GM12878 (cell line): Measurements from ENCODE around the gene HCFC2. TPM values are rescaled to one million over a fixed set of nuclear protein-coding genes. Genes with fewer than 3 reads are reported as not detected.

ENCODE experiments used
- ATAC-seq: fragments of 200-7000 bp; cut with Tn5 transposase; 3 replicates; pipeline ENCODE4 v1.9.1; 2020; ENCODE audit warnings: mild to moderate bottlenecking, moderate library complexity
- BruUV-seq: library from RNA; stranded (reverse); fragments of 400-500 nt; replicated peaks from 2 replicates; lab custom pipeline; 2021; lab: Mats Ljungman, UMichigan
- CTCF ChIA-PET: fragments of 300-600 bp; sonication (Branson Sonifier 250); formaldehyde crosslinking; extraction: SDS; loops from one replicate; lab custom pipeline; 2021; ENCODE audit warnings: inconsistent platforms; lab: Yijun Ruan, JAX
- POLR2A ChIA-PET: fragments of 350-600 bp; formaldehyde crosslinking; extraction: SDS; loops from one replicate; lab custom pipeline; 2021; ENCODE audit warnings: inconsistent platforms; lab: Charles Lee
- RAD21 ChIA-PET: fragments of 300-600 bp; sonication (Branson Sonifier 250); formaldehyde crosslinking; loops from one replicate; lab custom pipeline; 2023; ENCODE audit warnings: antibody characterized with exemption; ENCODE audit not compliant: unreplicated experiment; lab: Charles Lee
- SMC1A ChIA-PET: fragments of 300-600 bp; sonication (Branson Sonifier 250); formaldehyde crosslinking; loops from one replicate; lab custom pipeline; 2023; ENCODE audit not compliant: unreplicated experiment, uncharacterized antibody; lab: Charles Lee
- DNase-seq: peaks from one replicate; pipeline ENCODE4 v3.0.0-alpha.2; 2011; ENCODE audit warnings: low read depth, low spot score
- FAIRE-seq: peaks from 3 replicates; lab custom pipeline; 2011; peaks lifted over from hg19 to GRCh38; lab: Jason Lieb, UNC
- H2AFZ ChIP-seq: 2 replicates; pipeline ENCODE4 v1.6.0; 2011; ENCODE audit warnings: low read depth, low read length, control low read depth; ENCODE audit not compliant: control insufficient read depth
- H3K27ac ChIP-seq: 2 replicates; pipeline ENCODE4 v1.5.1; 2011; ENCODE audit warnings: control low read depth; ENCODE audit not compliant: control insufficient read depth, insufficient read depth
- H3K27me3 ChIP-seq, 2 experiments: replicated peaks in 1 of 2; 2 replicates each; pipeline versions ENCODE4 v1.6.0 to v1.6.1; 2011; ENCODE audit warnings: low read length in 1 of 2; ENCODE audit not compliant: control insufficient read depth in 2 of 2, insufficient read depth in 2 of 2
- H3K36me3 ChIP-seq, 2 experiments: 2 replicates each; pipeline ENCODE4 v1.5.1; 2011; ENCODE audit warnings: low read length in 1 of 2; ENCODE audit not compliant: control insufficient read depth in 2 of 2, insufficient read depth in 2 of 2
- H3K4me1 ChIP-seq: 2 replicates; pipeline ENCODE4 v1.6.1; 2011; ENCODE audit warnings: mild to moderate bottlenecking, low read length, moderate library complexity, mixed read lengths; ENCODE audit not compliant: control insufficient read depth, insufficient read depth
- H3K4me2 ChIP-seq: 2 replicates; pipeline ENCODE4 v1.6.0; 2011; ENCODE audit warnings: control low read depth; ENCODE audit not compliant: control insufficient read depth, insufficient read depth
- H3K4me3 ChIP-seq: fragments of 200-600 bp; sonication (generic); 2 replicates; pipeline ENCODE4 v1.5.1; 2016
- H3K79me2 ChIP-seq: 2 replicates; pipeline ENCODE4 v1.6.0; 2011; ENCODE audit warnings: low read length; ENCODE audit not compliant: control insufficient read depth, insufficient read depth
- H3K9ac ChIP-seq: 2 replicates; pipeline ENCODE4 v1.8.0; 2011; ENCODE audit warnings: low read length, control low read depth, mixed read lengths; ENCODE audit not compliant: control insufficient read depth, insufficient read depth
- H3K9me3 ChIP-seq: replicated peaks from 3 replicates; pipeline ENCODE4 v1.5.1; 2011; ENCODE audit warnings: mild to moderate bottlenecking, low read length; ENCODE audit not compliant: control insufficient read depth, insufficient read depth
- H4K20me1 ChIP-seq: 2 replicates; pipeline ENCODE4 v1.6.0; 2011; ENCODE audit not compliant: control insufficient read depth, insufficient read depth
- ASH2L ChIP-seq: fragments of 300-600, 200-600 bp; sonication (generic); IDR thresholded peaks from 2 replicates; pipeline ENCODE4 v1.6.1; 2017; ENCODE audit warnings: low read depth, mild to moderate bottlenecking, borderline replicate concordance
- BCL11A ChIP-seq: IDR thresholded peaks from 2 replicates; pipeline ENCODE4 v1.6.1; 2011; ENCODE audit warnings: low read depth, low read length
- CEBPB ChIP-seq, 2 experiments: fragments of 150-350 bp in 1 of 2; IDR thresholded peaks; 2 replicates each; pipeline ENCODE4 v1.6.1; 2012 to 2014; ENCODE audit warnings: low read depth in 2 of 2, low read length in 2 of 2, borderline replicate concordance in 1 of 2, inconsistent platforms in 1 of 2
- CHD4 ChIP-seq: fragments of 200-600 bp; sonication (generic); IDR thresholded peaks from 2 replicates; pipeline ENCODE4 v1.6.1; 2016; ENCODE audit warnings: mild to moderate bottlenecking
- EGR1 ChIP-seq, 2 experiments: IDR thresholded peaks; 1 replicate in 1 of 2; 2 replicates in 1 of 2; pipeline ENCODE4 v1.6.1; 2011 to 2012; ENCODE audit warnings: low read depth in 2 of 2, low read length in 2 of 2, borderline replicate concordance in 1 of 2, mild to moderate bottlenecking in 1 of 2, moderate library complexity in 1 of 2
- ELK1 ChIP-seq: IDR thresholded peaks from 2 replicates; pipeline ENCODE4 v1.6.1; 2012; ENCODE audit warnings: low read depth, low read length, improper control_type of control experiment
- EP300 ChIP-seq, 2 experiments: fragments of 150-350 bp in 1 of 2; IDR thresholded peaks; 2 replicates each; pipeline ENCODE4 v1.6.1; 2011 to 2012; ENCODE audit warnings: low read depth in 2 of 2, low read length in 2 of 2, borderline replicate concordance in 1 of 2, improper control_type of control experiment in 1 of 2, inconsistent platforms in 1 of 2; ENCODE audit not compliant: control insufficient read depth in 1 of 2
- FOS ChIP-seq: IDR thresholded peaks from 3 replicates; pipeline ENCODE4 v1.6.1; 2011; ENCODE audit warnings: borderline replicate concordance; ENCODE audit not compliant: insufficient read length; ENCODE audit errors: extremely low read depth
- GATAD2B ChIP-seq: fragments of 450-650 bp; conservative IDR thresholded peaks from 2 replicates; pipeline ENCODE4 v1.6.1; 2017; ENCODE audit warnings: low read depth, mild to moderate bottlenecking, moderate library complexity
- HDGF ChIP-seq: fragments of 450-650 bp; IDR thresholded peaks from 2 replicates; pipeline ENCODE4 v1.6.1; 2016; ENCODE audit warnings: antibody characterized with exemption
- MEF2B ChIP-seq: fragments of 450-650 bp; IDR thresholded peaks from 2 replicates; pipeline ENCODE4 v1.6.1; 2018; ENCODE audit warnings: mild to moderate bottlenecking, moderate library complexity; ENCODE audit not compliant: partially characterized antibody, poor library complexity, severe bottlenecking
- MXI1 ChIP-seq: fragments of 150-350 bp; IDR thresholded peaks from 2 replicates; pipeline ENCODE4 v1.6.1; 2011; ENCODE audit warnings: low read depth, mild to moderate bottlenecking, inconsistent platforms, low read length, improper control_type of control experiment
- POLR2AphosphoS5 ChIP-seq: IDR thresholded peaks from 2 replicates; pipeline ENCODE4 v1.6.1; 2011; ENCODE audit warnings: mild to moderate bottlenecking, low read length, inconsistent platforms
- RBBP5 ChIP-seq: fragments of 200-600 bp; sonication (generic); conservative IDR thresholded peaks from 2 replicates; pipeline ENCODE4 v1.6.1; 2016
- SIX5 ChIP-seq: IDR thresholded peaks from 2 replicates; pipeline ENCODE4 v1.6.1; 2011; ENCODE audit warnings: mild to moderate bottlenecking, low read depth, low read length, moderate library complexity; ENCODE audit not compliant: severe bottlenecking
- SMAD5 ChIP-seq: IDR thresholded peaks from 2 replicates; pipeline ENCODE4 v1.6.1; 2016; ENCODE audit warnings: antibody characterized with exemption, low read depth
- ZBTB11 ChIP-seq: fragments of 450-650 bp; formaldehyde crosslinking; IDR thresholded peaks from 2 replicates; pipeline ENCODE4 v1.5.0; 2022; ENCODE audit warnings: mild to moderate bottlenecking, missing genetic modification characterization
- ZNF274 ChIP-seq: IDR thresholded peaks from one replicate; pipeline ENCODE4 v1.8.0; 2011; ENCODE audit not compliant: insufficient read length, insufficient read depth
- ZSCAN29 ChIP-seq: fragments of 450-650 bp; IDR thresholded peaks from 2 replicates; pipeline ENCODE4 v1.6.1; 2017; ENCODE audit warnings: mild to moderate bottlenecking, moderate library complexity
- WGBS: methylation state at CpG from one replicate; pipeline ENCODE4 v1.1.6; 2016; ENCODE audit warnings: low lambda C conversion rate; ENCODE audit not compliant: insufficient replicate concordance, insufficient coverage; ENCODE audit errors: missing lambda C conversion rate; 5-methylcytosine and 5-hydroxymethylcytosine counted together
- in situ Hi-C: fragments of 300-500 bp; cut with MboI; formaldehyde crosslinking; loops from 9 replicates; pipeline ENCODE4 v1.14.3; 2018; ENCODE audit warnings: mixed read lengths
- intact Hi-C: fragments of 100-400 bp; cut with micrococcal nuclease; formaldehyde crosslinking; loops from one replicate; pipeline ENCODE4 v1.14.2; 2022; ENCODE audit not compliant: unreplicated experiment
- polyA plus RNA-seq, 11 experiments: library from polyadenylated mRNA; depleted of rRNA in 4 of 11; unstranded in 6 of 11; stranded (reverse) in 5 of 11; fragments of >200 nt; fragmentation: Nextera tagmentation in 4 of 11; fragmentation: Illumina TruSeq in 1 of 11; extraction: Ambion mirVana in 4 of 11; extraction: Trizol in 1 of 11; gene quantifications; 1 replicate in 1 of 11; 2 replicates in 10 of 11; pipeline versions ENCODE4 v1.2.1 to v1.2.3, GENCODE V29; 2011 to 2016; ENCODE audit warnings: inconsistent platforms in 2 of 11, missing spikeins in 2 of 11, low read depth in 1 of 11
- total RNA-seq, 4 experiments: library from RNA; depleted of rRNA in 3 of 4; stranded (reverse); fragments of >200 nt in 3 of 4; fragmentation: Illumina TruSeq in 1 of 4; extraction: Trizol in 1 of 4; gene quantifications; 2 replicates each; pipeline versions ENCODE4 v1.2.1 to v1.2.3, GENCODE V29; 2013 to 2021

The HCFC2 gene
- total and polyA plus RNA-seq, 10 of the 15 experiments (the other 5 are each of a cell fraction or from before 2014, with no cell fraction given): 1.8 to 14.2 (median 9.3) TPM

GRCh38 chr12:104046306-104046705 is 18.0 kb upstream of the HCFC2 start:
- no peak for TF ChIP-seq MEF2B
- no peak for TF ChIP-seq ZSCAN29
- TF ChIP-seq FOS: no peak
- no peak for TF ChIP-seq ZBTB11
- no peak for TF ChIP-seq POLR2AphosphoS5
- TF ChIP-seq BCL11A: no peak
- TF ChIP-seq MXI1: no peak
- no peak for TF ChIP-seq SMAD5
- TF ChIP-seq CHD4: no peak
- no peak for TF ChIP-seq GATAD2B
- no peak for TF ChIP-seq ASH2L
- no peak for TF ChIP-seq CEBPB (IDR thresholded peaks at IDR 0.05; ENCODE audit: borderline replicate concordance in 1 of 2, low read depth in 2 of 2, low read length in 2 of 2)
- TF ChIP-seq RBBP5: no peak
- TF ChIP-seq EGR1 (IDR thresholded peaks at IDR 0.05; ENCODE audit: borderline replicate concordance in 1 of 2, low read depth in 2 of 2, low read length in 2 of 2): no peak
- TF ChIP-seq SIX5: no peak
- TF ChIP-seq ZNF274: no peak
- TF ChIP-seq HDGF: no peak
- no peak for TF ChIP-seq EP300 (IDR thresholded peaks at IDR 0.05; ENCODE audit: borderline replicate concordance in 1 of 2, control insufficient read depth in 1 of 2, low read depth in 2 of 2, low read length in 2 of 2)
- TF ChIP-seq ELK1: no peak
- H3K79me2 ChIP-seq: no peaks in the 10 kb centered on the region
- intact Hi-C loops: no loop called here
- no peak overlapping the region for H3K9ac ChIP-seq
- H3K27ac ChIP-seq: no peak overlapping the region
- no TSS peak for BruUV-seq
- H3K4me2 ChIP-seq: no peak overlapping the region
- no peak for FAIRE-seq
- no peaks in the 10 kb centered on the region for H3K4me1 ChIP-seq
- no peaks in the 10 kb centered on the region for H3K36me3 ChIP-seq
- H2AFZ ChIP-seq: no peak overlapping the region
- DNase-seq: no peak
- H3K27me3 ChIP-seq: peaks cover 0 to 4% of the 10 kb centered on the region in 2 experiments; a peak in 3 of 4 replicates
- ChIA-PET SMC1A (interaction anchor here (1.6 kb wide), 1 partner anchor 63 kb away, joined by 6 read pairs; no protein-coding TSS in a partner anchor), RAD21 (interaction anchor here (1.4 kb wide), 1 partner anchor 12 kb away, joined by 3 read pairs; no protein-coding TSS in a partner anchor), CTCF (interaction anchor here (1.3 to 2.3 kb wide), 3 partner anchors 12 to 63 kb away, joined by 3 to 12 read pairs (median 7); no protein-coding TSS in a partner anchor), POLR2A (interaction anchor here (1.3 to 1.4 kb wide), 2 partner anchors 17 to 75 kb away, joined by 3 read pairs; partner anchors contain the start of gene HCFC2)
- no peak overlapping the region for H3K4me3 ChIP-seq
- H3K9me3 ChIP-seq: no peaks in the 10 kb centered on the region
- H4K20me1 ChIP-seq: no peaks in the 10 kb centered on the region
- WGBS: 82% methylated on average over 4 of the region's 4 CpGs
- in situ Hi-C loops: no loop called here
- ATAC-seq: no peak
